OCI-LY7 (cell line): ENCODE results near the gene MRGPRX1.

Source experiments
- EZH2phosphoT487 ChIP-seq: fragments of 200-600 bp; sonication (generic); IDR thresholded peaks from 2 replicates; pipeline ENCODE4 v1.6.1; 2018; ENCODE audit warnings: low read depth, borderline replicate concordance, mild to moderate bottlenecking, mixed run types, antibody characterized with exemption, low read length, moderate library complexity, mixed read lengths
- TF ChIP-seq, protein P1 (sequence below): fragments of 200-600 bp; sonication (generic); conservative IDR thresholded peaks from 2 replicates; pipeline ENCODE4 v1.5.1; 2014; ENCODE audit warnings: mild to moderate bottlenecking, antibody characterized with exemption, low read length, moderate library complexity, mixed read lengths

DNA sequence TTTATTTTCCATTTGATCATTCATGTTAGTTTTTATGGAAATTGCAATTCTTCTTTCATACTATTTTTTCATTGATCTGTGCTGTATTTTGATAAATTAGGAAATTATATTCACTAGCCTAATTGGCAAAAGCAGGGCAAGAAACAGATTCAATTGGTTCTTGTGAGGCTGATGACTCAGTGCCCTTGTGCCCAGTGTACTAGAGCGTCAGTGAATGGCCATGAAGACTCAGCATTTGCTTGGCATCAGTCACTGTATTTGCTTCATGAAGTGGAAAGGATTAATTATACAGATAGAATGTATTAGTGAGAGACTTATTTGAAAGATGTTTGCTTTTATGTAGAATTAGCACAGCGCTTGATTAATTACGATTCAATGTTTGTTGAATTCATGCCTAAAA, 31.8 kb downstream of the MRGPRX1 start:
- TF ChIP-seq, protein P1, sequence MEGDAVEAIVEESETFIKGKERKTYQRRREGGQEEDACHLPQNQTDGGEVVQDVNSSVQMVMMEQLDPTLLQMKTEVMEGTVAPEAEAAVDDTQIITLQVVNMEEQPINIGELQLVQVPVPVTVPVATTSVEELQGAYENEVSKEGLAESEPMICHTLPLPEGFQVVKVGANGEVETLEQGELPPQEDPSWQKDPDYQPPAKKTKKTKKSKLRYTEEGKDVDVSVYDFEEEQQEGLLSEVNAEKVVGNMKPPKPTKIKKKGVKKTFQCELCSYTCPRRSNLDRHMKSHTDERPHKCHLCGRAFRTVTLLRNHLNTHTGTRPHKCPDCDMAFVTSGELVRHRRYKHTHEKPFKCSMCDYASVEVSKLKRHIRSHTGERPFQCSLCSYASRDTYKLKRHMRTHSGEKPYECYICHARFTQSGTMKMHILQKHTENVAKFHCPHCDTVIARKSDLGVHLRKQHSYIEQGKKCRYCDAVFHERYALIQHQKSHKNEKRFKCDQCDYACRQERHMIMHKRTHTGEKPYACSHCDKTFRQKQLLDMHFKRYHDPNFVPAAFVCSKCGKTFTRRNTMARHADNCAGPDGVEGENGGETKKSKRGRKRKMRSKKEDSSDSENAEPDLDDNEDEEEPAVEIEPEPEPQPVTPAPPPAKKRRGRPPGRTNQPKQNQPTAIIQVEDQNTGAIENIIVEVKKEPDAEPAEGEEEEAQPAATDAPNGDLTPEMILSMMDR, result no peak
- TF ChIP-seq EZH2phosphoT487, result no peak
